Liver (tissue), 5 donors: ENCODE results near the gene CGB7. TPM values are rescaled to one million over a fixed set of nuclear protein-coding genes. Genes with fewer than 3 reads are reported as not detected.

ENCODE experiments used
- polyA plus RNA-seq, 2 donors: library from polyadenylated mRNA; stranded (reverse) in 1 of 2; unstranded in 1 of 2; fragments of 200-250 nt in 1 of 2; fragments of >200 nt in 1 of 2; fragmentation: Nextera tagmentation in 1 of 2; extraction: Ambion mirVana in 1 of 2; gene quantifications; one replicate each; pipeline versions ENCODE4 v1.2.1 to v1.2.3, GENCODE V29; 2013 to 2015
- small RNA-seq: library from RNA; depleted of rRNA; stranded (forward); fragments of <200 nt; gene quantifications from one replicate; pipeline ENCODE3, GENCODE V24; 2014
- total RNA-seq, 2 donors: library from RNA; depleted of rRNA; stranded (reverse); fragments of >200 nt; gene quantifications; one replicate each; pipeline ENCODE4 v1.2.3, GENCODE V29; 2014
- donor health status: healthy.
- donor health status: healthy.
- donor health status: healthy.

Gene CGB7
- total and polyA plus RNA-seq, 4 donors, result not detected

Small RNA genes lying within 50 kb of the gene (small RNA-seq; reads per million reads assigned to genes)
- gene MIR6798 (not detected), gene RN7SL708P (not detected)

Other genes starting within 250 kb of the CGB7 start
- gene BCAT2, start 246.7 kb downstream of the CGB7 start, total RNA-seq, result 1 to 10 TPM; 8.9 to 9.2 TPM
- gene BCAT2, start 246.7 kb downstream of the CGB7 start, polyA plus RNA-seq, result 10 to 100 TPM in 1 of 2 donors, 1 to 10 TPM in 1; 7.8 to 35.8 TPM
- 10 to 100 TPM in 1 of 2 donors, 1 to 10 TPM in 1; 3.7 to 11.2 TPM for gene HSD17B14, start 221.3 kb downstream of the CGB7 start, total RNA-seq
- gene HSD17B14, start 221.3 kb downstream of the CGB7 start, polyA plus RNA-seq, result 10 to 100 TPM in 1 of 2 donors, 1 to 10 TPM in 1; 4.9 to 12.6 TPM
- 1 to 10 TPM; 4.4 to 7.3 TPM for gene PLEKHA4, start 189.1 kb downstream of the CGB7 start, total RNA-seq
- gene PLEKHA4, start 189.1 kb downstream of the CGB7 start, polyA plus RNA-seq, result 10 to 100 TPM in 1 of 2 donors, 1 to 10 TPM in 1; 5.3 to 17.2 TPM
- 10 to 100 TPM; 13.2 to 52.5 TPM for gene PPP1R15A, start 185.3 kb downstream of the CGB7 start, total RNA-seq
- 1 to 10 TPM; 5.6 to 9.3 TPM for gene PPP1R15A, start 185.3 kb downstream of the CGB7 start, polyA plus RNA-seq
- gene TULP2, start 159.0 kb downstream of the CGB7 start, total RNA-seq, result under 1 TPM in 1 of 2 donors, not detected in 1; 0.05 TPM
- gene TULP2, start 159.0 kb downstream of the CGB7 start, polyA plus RNA-seq, result under 1 TPM; 0.03 to 0.19 TPM
- 100 to 1,000 TPM; 196 to 280 TPM for gene NUCB1, start 157.4 kb downstream of the CGB7 start, total RNA-seq
- gene NUCB1, start 157.4 kb downstream of the CGB7 start, polyA plus RNA-seq, result 100 to 1,000 TPM; 186 to 775 TPM
- gene DHDH, start 124.0 kb downstream of the CGB7 start, total RNA-seq, result 1 to 10 TPM in 1 of 2 donors, not detected in 1; 1.3 TPM
- gene DHDH, start 124.0 kb downstream of the CGB7 start, polyA plus RNA-seq, result under 1 TPM in 1 of 2 donors, not detected in 1; 0.16 TPM
- 10 to 100 TPM; 10.8 to 18.7 TPM for gene BAX, start 102.9 kb downstream of the CGB7 start, total RNA-seq
- gene BAX, start 102.9 kb downstream of the CGB7 start, polyA plus RNA-seq, result 10 to 100 TPM; 10.5 to 27.0 TPM
- gene FTL, start 92.4 kb downstream of the CGB7 start, total RNA-seq, result 1,000 to 10,000 TPM; 2,528 to 9,360 TPM
- over 10,000 TPM; 15,042 to 16,395 TPM for gene FTL, start 92.4 kb downstream of the CGB7 start, polyA plus RNA-seq
- 1 to 10 TPM; 8.4 to 8.7 TPM for gene GYS1, start 64.4 kb downstream of the CGB7 start, total RNA-seq
- 1 to 10 TPM; 2.6 to 4.2 TPM for gene GYS1, start 64.4 kb downstream of the CGB7 start, polyA plus RNA-seq
- 10 to 100 TPM; 52.5 to 80.1 TPM for gene RUVBL2, start 63.9 kb downstream of the CGB7 start, total RNA-seq
- gene RUVBL2, start 63.9 kb downstream of the CGB7 start, polyA plus RNA-seq, result 10 to 100 TPM; 29.6 to 46.7 TPM
- gene LHB, start 40.7 kb downstream of the CGB7 start, total RNA-seq, result not detected
- gene LHB, start 40.7 kb downstream of the CGB7 start, polyA plus RNA-seq, result not detected
- gene CGB3, start 33.4 kb downstream of the CGB7 start, total RNA-seq, result not detected
- not detected for gene CGB3, start 33.4 kb downstream of the CGB7 start, polyA plus RNA-seq
- not detected for gene CGB2, start 25.9 kb downstream of the CGB7 start, total RNA-seq
- not detected for gene CGB2, start 25.9 kb downstream of the CGB7 start, polyA plus RNA-seq
- gene CGB1, start 20.9 kb downstream of the CGB7 start, total RNA-seq, result not detected
- gene CGB1, start 20.9 kb downstream of the CGB7 start, polyA plus RNA-seq, result not detected
- not detected for gene CGB5, start 13.9 kb downstream of the CGB7 start, total RNA-seq
- not detected for gene CGB5, start 13.9 kb downstream of the CGB7 start, polyA plus RNA-seq
- gene CGB8, start 8.6 kb downstream of the CGB7 start, total RNA-seq, result not detected
- gene CGB8, start 8.6 kb downstream of the CGB7 start, polyA plus RNA-seq, result not detected
- not detected for gene NTF4, start 7.1 kb upstream of the CGB7 start, total RNA-seq
- not detected for gene NTF4, start 7.1 kb upstream of the CGB7 start, polyA plus RNA-seq
- gene KCNA7, start 14.9 kb upstream of the CGB7 start, total RNA-seq, result not detected
- not detected for gene KCNA7, start 14.9 kb upstream of the CGB7 start, polyA plus RNA-seq
- gene SNRNP70, start 27.7 kb upstream of the CGB7 start, total RNA-seq, result 100 to 1,000 TPM; 118 to 166 TPM
- 10 to 100 TPM; 34.2 to 71.6 TPM for gene SNRNP70, start 27.7 kb upstream of the CGB7 start, polyA plus RNA-seq
- gene LIN7B, start 56.6 kb upstream of the CGB7 start, total RNA-seq, result 1 to 10 TPM; 2.2 to 3.8 TPM
- gene LIN7B, start 56.6 kb upstream of the CGB7 start, polyA plus RNA-seq, result 1 to 10 TPM; 2.7 to 3.0 TPM
- gene C19orf73, start 61.4 kb upstream of the CGB7 start, total RNA-seq, result 1 to 10 TPM in 1 of 2 donors, under 1 TPM in 1; 0.56 to 1.4 TPM
- 1 to 10 TPM; 1.9 to 2.1 TPM for gene C19orf73, start 61.4 kb upstream of the CGB7 start, polyA plus RNA-seq
- 1 to 10 TPM; 1.5 to 2.1 TPM for gene PPFIA3, start 61.8 kb upstream of the CGB7 start, total RNA-seq
- gene PPFIA3, start 61.8 kb upstream of the CGB7 start, polyA plus RNA-seq, result 1 to 10 TPM; 2.6 to 4.6 TPM
- 1 to 10 TPM; 1.2 TPM for gene HRC, start 97.6 kb upstream of the CGB7 start, total RNA-seq
- gene HRC, start 97.6 kb upstream of the CGB7 start, polyA plus RNA-seq, result under 1 TPM; 0.25 to 0.51 TPM
- 10 to 100 TPM in 1 of 2 donors, 1 to 10 TPM in 1; 8.1 to 11.0 TPM for gene TRPM4, start 100.0 kb upstream of the CGB7 start, total RNA-seq
- gene TRPM4, start 100.0 kb upstream of the CGB7 start, polyA plus RNA-seq, result 10 to 100 TPM; 15.4 to 31.2 TPM